Glutamatergic neuron (in vitro differentiated cells): ENCODE measurements around the gene LAMTOR1. TPM values are rescaled to one million over a fixed set of nuclear protein-coding genes. Genes with fewer than 3 reads are reported as not detected.

ENCODE experiments used
- DNase-seq: peaks from one replicate; pipeline ENCODE4 v3.0.0; 2022
- H3K27ac Mint-ChIP-seq: one replicate; pipeline ENCODE4 v1.8.0; 2020; ENCODE audit warnings: mild to moderate bottlenecking, mixed read lengths, inconsistent platforms; ENCODE audit not compliant: unreplicated experiment
- H3K27me3 Mint-ChIP-seq: one replicate; pipeline ENCODE4 v1.8.0; 2020; ENCODE audit warnings: mild to moderate bottlenecking, moderate library complexity, mixed read lengths, inconsistent platforms; ENCODE audit not compliant: unreplicated experiment
- H3K36me3 Mint-ChIP-seq: one replicate; pipeline ENCODE4 v1.8.0; 2020; ENCODE audit warnings: mild to moderate bottlenecking, mixed read lengths, inconsistent platforms; ENCODE audit not compliant: unreplicated experiment
- H3K4me1 Mint-ChIP-seq: one replicate; pipeline ENCODE4 v1.8.0; 2020; ENCODE audit warnings: mild to moderate bottlenecking, low read depth, mixed read lengths, inconsistent platforms; ENCODE audit not compliant: unreplicated experiment
- H3K4me3 Mint-ChIP-seq: one replicate; pipeline ENCODE4 v1.8.0; 2020; ENCODE audit warnings: mild to moderate bottlenecking, mixed read lengths, inconsistent platforms; ENCODE audit not compliant: unreplicated experiment
- H3K9me3 Mint-ChIP-seq: one replicate; pipeline ENCODE4 v1.8.0; 2020; ENCODE audit warnings: mild to moderate bottlenecking, moderate library complexity, mixed read lengths, inconsistent platforms; ENCODE audit not compliant: unreplicated experiment
- total RNA-seq: library from RNA; stranded (reverse); fragmentation: NEBNext Ultra II Directional; extraction: Animal tissue kit (Norgen Biotek cat#: 25700); gene quantifications from one replicate; pipeline ENCODE4 v1.2.1, GENCODE V29; 2021; ENCODE audit not compliant: unreplicated experiment
- TF ChIP-seq, protein P1 (sequence below): fragments of 200-600 bp; sonication (generic); IDR thresholded peaks from one replicate; pipeline ENCODE4 v1.5.0; 2021; ENCODE audit not compliant: partially characterized antibody, unreplicated experiment

LAMTOR1 gene
- total RNA-seq, 1 donor from 2014 or later: 68.3 TPM

DNA sequence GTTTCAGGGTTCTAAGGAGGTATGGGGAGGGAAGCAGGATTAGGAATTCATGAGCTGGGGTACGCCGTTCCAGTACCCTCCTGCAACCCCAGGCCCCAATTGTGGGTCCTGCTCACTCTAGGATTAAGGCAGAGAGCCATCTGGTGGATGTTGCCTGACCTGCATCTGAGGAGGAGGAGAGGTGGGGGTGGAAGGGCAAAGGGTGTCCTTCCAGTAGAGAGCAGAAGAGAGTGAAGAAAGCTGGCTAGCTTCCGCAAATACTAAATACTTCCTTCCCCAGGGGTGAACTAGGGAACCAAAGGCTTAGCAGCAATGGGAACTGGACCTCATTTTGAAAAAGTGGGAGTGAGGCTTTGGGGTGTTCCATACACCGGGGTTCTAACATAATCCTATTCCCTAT lies 11.8 kb downstream of the LAMTOR1 start:
- Mint-ChIP-seq H3K9me3 (peaks cover 4% of the 10 kb centered on the region), H3K27ac (no peak overlapping the region), H3K4me3 (no peak overlapping the region), H3K27me3 (no peaks in the 10 kb centered on the region), H3K36me3 (no peaks in the 10 kb centered on the region), H3K4me1 (peaks cover 21% of the 10 kb centered on the region)
- TF ChIP-seq, protein P1, sequence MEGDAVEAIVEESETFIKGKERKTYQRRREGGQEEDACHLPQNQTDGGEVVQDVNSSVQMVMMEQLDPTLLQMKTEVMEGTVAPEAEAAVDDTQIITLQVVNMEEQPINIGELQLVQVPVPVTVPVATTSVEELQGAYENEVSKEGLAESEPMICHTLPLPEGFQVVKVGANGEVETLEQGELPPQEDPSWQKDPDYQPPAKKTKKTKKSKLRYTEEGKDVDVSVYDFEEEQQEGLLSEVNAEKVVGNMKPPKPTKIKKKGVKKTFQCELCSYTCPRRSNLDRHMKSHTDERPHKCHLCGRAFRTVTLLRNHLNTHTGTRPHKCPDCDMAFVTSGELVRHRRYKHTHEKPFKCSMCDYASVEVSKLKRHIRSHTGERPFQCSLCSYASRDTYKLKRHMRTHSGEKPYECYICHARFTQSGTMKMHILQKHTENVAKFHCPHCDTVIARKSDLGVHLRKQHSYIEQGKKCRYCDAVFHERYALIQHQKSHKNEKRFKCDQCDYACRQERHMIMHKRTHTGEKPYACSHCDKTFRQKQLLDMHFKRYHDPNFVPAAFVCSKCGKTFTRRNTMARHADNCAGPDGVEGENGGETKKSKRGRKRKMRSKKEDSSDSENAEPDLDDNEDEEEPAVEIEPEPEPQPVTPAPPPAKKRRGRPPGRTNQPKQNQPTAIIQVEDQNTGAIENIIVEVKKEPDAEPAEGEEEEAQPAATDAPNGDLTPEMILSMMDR: peak; percentile 59
- peak; percentile 82 for DNase-seq

DNA sequence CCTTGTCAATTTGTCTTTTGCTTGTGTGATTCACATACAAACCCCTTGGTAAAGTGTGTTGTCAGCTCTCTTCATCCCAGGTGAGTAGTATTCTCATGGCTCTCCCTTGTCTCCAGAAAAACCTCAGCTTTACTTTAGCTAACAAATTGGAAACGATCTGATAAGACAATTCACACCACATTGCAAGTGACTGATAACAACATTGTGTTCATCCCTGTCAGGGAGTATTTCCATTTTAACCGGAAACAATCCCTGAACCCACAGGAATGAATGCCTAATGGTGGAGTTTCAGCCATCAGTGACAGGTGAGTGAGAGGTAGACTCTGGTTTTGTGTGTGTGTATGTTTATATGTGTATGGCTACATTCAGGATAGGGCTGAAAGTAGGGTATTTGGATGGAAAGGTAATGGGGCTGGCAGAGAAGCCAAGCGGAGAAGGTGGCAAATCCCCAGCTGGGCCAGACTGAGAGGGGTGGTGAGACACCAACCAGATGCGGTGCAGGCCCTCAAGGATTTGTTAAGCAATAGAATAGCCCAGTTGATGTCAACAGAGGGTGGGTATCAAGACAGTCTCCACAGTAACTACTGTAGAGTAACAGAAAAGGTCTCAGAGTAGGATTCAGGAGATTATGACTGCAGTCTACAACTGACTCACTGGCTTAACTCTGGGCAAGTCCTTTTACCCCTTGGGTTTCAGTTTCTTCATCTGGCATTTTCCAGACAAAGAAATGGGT lies 14.9 kb downstream of the LAMTOR1 start:
- peaks cover 4% of the 10 kb centered on the region for H3K9me3 Mint-ChIP-seq
- DNase-seq: no peak
- H3K27me3 Mint-ChIP-seq: peaks cover 2% of the 10 kb centered on the region
- no peak overlapping the region for H3K4me3 Mint-ChIP-seq
- TF ChIP-seq, protein P1: no peak
- peak overlapping the region; percentile 0 for H3K27ac Mint-ChIP-seq
- H3K4me1 Mint-ChIP-seq: peaks cover 27% of the 10 kb centered on the region
- no peaks in the 10 kb centered on the region for H3K36me3 Mint-ChIP-seq

DNA sequence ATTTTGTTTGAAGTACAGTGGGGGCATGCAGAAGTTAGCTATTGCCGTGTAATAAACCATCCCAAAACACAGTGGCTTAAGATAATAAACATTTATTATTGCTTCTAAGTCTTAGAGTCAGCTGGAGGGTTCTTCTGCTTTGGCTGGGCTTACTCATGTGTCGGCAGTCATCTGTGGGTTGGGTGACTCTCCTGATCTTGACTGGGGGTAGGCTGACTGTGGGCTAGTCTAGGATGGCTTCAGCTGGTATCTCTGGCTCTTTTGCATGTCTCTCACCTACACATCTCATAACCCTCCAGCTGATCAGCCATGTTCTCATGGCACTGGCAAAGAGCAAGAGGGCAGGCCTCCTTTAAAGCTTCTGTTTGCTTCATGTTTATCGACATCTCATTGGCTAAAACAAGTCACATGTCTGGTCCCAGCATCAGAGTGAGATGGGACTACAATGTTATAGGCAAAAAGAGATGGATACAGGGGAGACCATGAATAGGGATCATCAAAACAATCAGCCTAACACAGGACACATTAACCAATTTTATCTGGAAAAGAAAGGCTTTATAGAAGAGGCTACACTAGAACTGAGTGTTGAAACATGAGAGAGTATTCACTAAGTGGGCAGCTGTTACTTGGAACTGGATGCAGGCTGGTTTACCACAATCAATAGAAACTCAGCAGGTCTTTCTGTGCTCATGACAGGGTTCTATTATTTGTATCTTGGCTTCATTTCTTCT lies 17.3 kb downstream of the LAMTOR1 start:
- TF ChIP-seq, protein P1: no peak
- peaks cover 8% of the 10 kb centered on the region for H3K9me3 Mint-ChIP-seq
- H3K4me3 Mint-ChIP-seq: peak overlapping the region; percentile 9
- H3K36me3 Mint-ChIP-seq: no peaks in the 10 kb centered on the region
- H3K4me1 Mint-ChIP-seq: peaks cover 25% of the 10 kb centered on the region
- H3K27me3 Mint-ChIP-seq: peaks cover 5% of the 10 kb centered on the region
- peak overlapping the region; percentile 88 for H3K27ac Mint-ChIP-seq
- no peak for DNase-seq

DNA sequence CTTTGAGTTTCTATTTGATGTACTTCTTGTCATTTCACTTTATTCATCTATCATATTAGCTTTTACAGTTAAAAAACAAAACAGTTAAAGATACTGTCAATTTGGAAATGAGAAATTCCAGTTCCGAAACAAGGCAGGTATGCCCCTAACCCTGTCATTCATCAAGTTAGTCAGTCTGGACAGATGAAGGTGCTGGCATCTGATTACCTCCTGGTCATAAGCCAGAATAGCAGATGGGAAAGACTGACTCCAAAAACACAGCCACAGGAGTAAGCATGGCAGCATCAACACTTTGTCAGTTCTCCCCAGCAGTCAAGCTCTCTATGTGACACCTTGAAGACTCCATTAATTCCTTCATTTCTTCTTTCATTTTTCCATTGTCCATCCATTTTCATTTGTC lies 18.1 kb downstream of the LAMTOR1 start:
- peaks cover 9% of the 10 kb centered on the region for H3K9me3 Mint-ChIP-seq
- H3K4me3 Mint-ChIP-seq: no peak overlapping the region
- peaks cover 5% of the 10 kb centered on the region for H3K27me3 Mint-ChIP-seq
- TF ChIP-seq, protein P1: no peak
- no peak for DNase-seq
- no peak overlapping the region for H3K27ac Mint-ChIP-seq
- H3K36me3 Mint-ChIP-seq: no peaks in the 10 kb centered on the region
- peaks cover 25% of the 10 kb centered on the region for H3K4me1 Mint-ChIP-seq

DNA sequence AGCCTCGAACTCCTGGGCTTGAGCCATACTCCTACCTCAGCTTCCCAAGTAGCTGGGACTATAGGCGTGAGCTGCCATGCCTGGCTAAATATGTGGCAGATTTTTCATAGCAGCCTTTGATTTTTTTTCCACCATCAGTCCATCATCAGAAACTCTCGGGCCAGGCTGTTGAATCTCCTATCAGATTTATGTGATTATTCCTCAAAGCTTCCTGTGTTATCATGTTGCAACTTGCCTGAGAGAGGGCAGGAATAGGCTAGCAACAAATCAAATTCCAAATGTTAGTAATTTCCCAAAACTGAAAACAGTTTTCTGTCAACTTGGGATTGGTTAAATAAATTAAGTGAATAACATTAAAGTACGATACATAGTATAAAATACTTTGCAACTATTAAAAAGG lies 19.0 kb downstream of the LAMTOR1 start:
- Mint-ChIP-seq H3K27me3 (peaks cover 7% of the 10 kb centered on the region), H3K27ac (no peak overlapping the region), H3K4me1 (peaks cover 26% of the 10 kb centered on the region), H3K9me3 (peaks cover 11% of the 10 kb centered on the region), H3K36me3 (no peaks in the 10 kb centered on the region), H3K4me3 (no peak overlapping the region)
- TF ChIP-seq, protein P1: no peak
- no peak for DNase-seq
